Progenitor cell of endocrine pancreas (in vitro differentiated cells): ENCODE measurements around the gene DNAH5. TPM values are rescaled to one million over a fixed set of nuclear protein-coding genes. Genes with fewer than 3 reads are reported as not detected.

Source experiments
- DNase-seq: peaks from one replicate; pipeline ENCODE4 v3.0.0; 2021; ENCODE audit warnings: low spot score; ENCODE audit not compliant: unreplicated experiment
- H3K27ac Mint-ChIP-seq: 2 replicates; pipeline ENCODE4 v1.8.0; 2021; ENCODE audit warnings: mild to moderate bottlenecking, moderate library complexity, mixed read lengths
- H3K27me3 Mint-ChIP-seq: 2 replicates; pipeline ENCODE4 v1.8.0; 2021; ENCODE audit warnings: mixed read lengths
- H3K36me3 Mint-ChIP-seq: 2 replicates; pipeline ENCODE4 v1.8.0; 2022; ENCODE audit warnings: mixed read lengths; ENCODE audit not compliant: insufficient read depth
- H3K4me1 Mint-ChIP-seq: 2 replicates; pipeline ENCODE4 v1.8.0; 2021; ENCODE audit warnings: low read depth, mixed read lengths
- H3K4me3 Mint-ChIP-seq: 2 replicates; pipeline ENCODE4 v1.8.0; 2021; ENCODE audit warnings: low read depth, mild to moderate bottlenecking, moderate library complexity, mixed read lengths
- H3K9me3 Mint-ChIP-seq: 2 replicates; pipeline ENCODE4 v1.8.0; 2021; ENCODE audit warnings: low read depth, mixed read lengths
- CTCF ChIP-seq: fragments of 200-600 bp; sonication (generic); IDR thresholded peaks from one replicate; pipeline ENCODE4 v1.5.0; 2021; ENCODE audit warnings: antibody characterized with exemption, mild to moderate bottlenecking; ENCODE audit not compliant: unreplicated experiment
- total RNA-seq: library from RNA; stranded (reverse); gene quantifications from 2 replicates; pipeline ENCODE4 v1.2.1, GENCODE V29; 2021

DNAH5 gene
- total RNA-seq, 1 donor from 2014 or later = 1.4 TPM

GRCh38 chr5:13932011-13932410, 12.5 kb downstream of the DNAH5 start:
- Mint-ChIP-seq H3K4me1 (peaks cover 4% of the 10 kb centered on the region), H3K27me3 (peaks cover 2% of the 10 kb centered on the region), H3K36me3 (peaks cover 3% of the 10 kb centered on the region), H3K27ac (no peak overlapping the region), H3K4me3 (no peak overlapping the region), H3K9me3 (peaks cover 3% of the 10 kb centered on the region)
- DNase-seq = no peak
- TF ChIP-seq CTCF = no peak

GRCh38 chr5:13930541-13931171, 13.8 kb downstream of the DNAH5 start:
- no peaks in the 10 kb centered on the region for H3K27me3 Mint-ChIP-seq
- H3K9me3 Mint-ChIP-seq = peaks cover 3% of the 10 kb centered on the region
- DNase-seq = no peak
- H3K36me3 Mint-ChIP-seq = peaks cover 3% of the 10 kb centered on the region
- H3K4me3 Mint-ChIP-seq = no peak overlapping the region
- H3K27ac Mint-ChIP-seq = no peak overlapping the region
- no peak for TF ChIP-seq CTCF
- H3K4me1 Mint-ChIP-seq = peaks cover 3% of the 10 kb centered on the region

- TF ChIP-seq CTCF = no peak
- Mint-ChIP-seq H3K27me3 (no peaks in the 10 kb centered on the region), H3K36me3 (no peaks in the 10 kb centered on the region), H3K4me3 (no peak overlapping the region), H3K27ac (no peak overlapping the region), H3K9me3 (peaks cover 5% of the 10 kb centered on the region), H3K4me1 (no peaks in the 10 kb centered on the region)
- DNase-seq = no peak
Observed at GRCh38 chr5:13926731-13927130, 17.8 kb downstream of the DNAH5 start.

- Mint-ChIP-seq H3K4me1 (no peaks in the 10 kb centered on the region), H3K4me3 (no peak overlapping the region), H3K27me3 (no peaks in the 10 kb centered on the region), H3K36me3 (no peaks in the 10 kb centered on the region), H3K27ac (no peak overlapping the region), H3K9me3 (peaks cover 5% of the 10 kb centered on the region)
- TF ChIP-seq CTCF = no peak
- DNase-seq = no peak
Observed at GRCh38 chr5:13921578-13921977, 22.9 kb downstream of the DNAH5 start.

- no peaks in the 10 kb centered on the region for H3K36me3 Mint-ChIP-seq
- no peak overlapping the region for H3K4me3 Mint-ChIP-seq
- H3K27ac Mint-ChIP-seq = no peak overlapping the region
- DNase-seq = no peak
- H3K9me3 Mint-ChIP-seq = no peaks in the 10 kb centered on the region
- no peak for TF ChIP-seq CTCF
- no peaks in the 10 kb centered on the region for H3K4me1 Mint-ChIP-seq
- no peaks in the 10 kb centered on the region for H3K27me3 Mint-ChIP-seq
Observed at GRCh38 chr5:13919786-13920185, 24.7 kb downstream of the DNAH5 start.
